ENCODE measurements around the gene ASIC2.

The ASIC2 gene

DNA sequence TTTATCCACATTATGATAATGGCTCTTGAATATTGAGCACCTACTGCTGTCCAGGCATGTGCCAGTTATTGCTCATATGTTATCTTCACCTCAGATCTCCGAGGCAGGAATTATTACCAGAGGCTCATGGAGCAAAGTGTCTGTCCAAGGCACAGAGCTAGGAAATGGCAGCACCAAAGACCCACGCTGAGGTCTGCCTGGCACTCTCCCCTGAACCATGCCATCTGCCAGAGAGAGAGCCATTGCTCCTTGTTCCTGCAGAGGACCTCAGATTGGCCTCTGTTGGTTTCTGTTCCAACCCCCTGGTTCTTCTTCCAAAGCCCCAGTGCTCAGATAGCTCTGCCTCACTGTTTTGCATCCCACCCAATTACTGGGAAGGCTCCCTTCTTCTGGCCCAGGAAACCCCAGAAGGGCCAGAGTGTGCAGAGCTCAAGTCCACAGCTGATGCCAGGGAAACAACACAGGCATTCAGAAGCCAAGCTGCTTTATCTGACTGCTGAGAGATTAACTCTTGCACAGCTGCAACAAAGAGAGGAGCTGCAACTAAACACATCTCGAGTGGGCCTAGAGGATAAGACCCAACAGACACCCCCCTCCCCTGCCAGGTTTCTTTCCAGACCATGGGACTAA lies 5.9 kb downstream of the ASIC2 start:
- ChIA-PET POLR2A (no interaction called here), CTCF (no interaction called here)
- no peak for DNase-seq (ENCODE audit: extremely low spot score)
- TF ChIP-seq BHLHE40 (IDR thresholded peaks at IDR 0.05; ENCODE audit: borderline replicate concordance) (no peak), FOXK2 (IDR thresholded peaks at IDR 0.05) (no peak), L3MBTL2 (conservative IDR thresholded peaks at IDR 0.05) (no peak), FOXA1 (IDR thresholded peaks at IDR 0.05) (no peak), NFRKB (IDR thresholded peaks at IDR 0.05) (no peak), LEF1 (IDR thresholded peaks at IDR 0.05; ENCODE audit: borderline replicate concordance) (no peak), ZNF384 (IDR thresholded peaks at IDR 0.05) (no peak), ELF4 (IDR thresholded peaks at IDR 0.05) (no peak), SUZ12 (IDR thresholded peaks at IDR 0.05) (no peak), CTBP1 (IDR thresholded peaks at IDR 0.05; ENCODE audit: borderline replicate concordance) (no peak), FOXM1 (IDR thresholded peaks at IDR 0.05; ENCODE audit: borderline replicate concordance) (no peak), HDGF (IDR thresholded peaks at IDR 0.05; ENCODE audit: borderline replicate concordance) (no peak), SP1 (IDR thresholded peaks at IDR 0.05) (no peak), TARDBP (IDR thresholded peaks at IDR 0.05) (no peak)
- TF ChIP-seq, protein P1, sequence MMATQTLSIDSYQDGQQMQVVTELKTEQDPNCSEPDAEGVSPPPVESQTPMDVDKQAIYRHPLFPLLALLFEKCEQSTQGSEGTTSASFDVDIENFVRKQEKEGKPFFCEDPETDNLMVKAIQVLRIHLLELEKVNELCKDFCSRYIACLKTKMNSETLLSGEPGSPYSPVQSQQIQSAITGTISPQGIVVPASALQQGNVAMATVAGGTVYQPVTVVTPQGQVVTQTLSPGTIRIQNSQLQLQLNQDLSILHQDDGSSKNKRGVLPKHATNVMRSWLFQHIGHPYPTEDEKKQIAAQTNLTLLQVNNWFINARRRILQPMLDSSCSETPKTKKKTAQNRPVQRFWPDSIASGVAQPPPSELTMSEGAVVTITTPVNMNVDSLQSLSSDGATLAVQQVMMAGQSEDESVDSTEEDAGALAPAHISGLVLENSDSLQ (IDR thresholded peaks at IDR 0.05) = no peak

DNA sequence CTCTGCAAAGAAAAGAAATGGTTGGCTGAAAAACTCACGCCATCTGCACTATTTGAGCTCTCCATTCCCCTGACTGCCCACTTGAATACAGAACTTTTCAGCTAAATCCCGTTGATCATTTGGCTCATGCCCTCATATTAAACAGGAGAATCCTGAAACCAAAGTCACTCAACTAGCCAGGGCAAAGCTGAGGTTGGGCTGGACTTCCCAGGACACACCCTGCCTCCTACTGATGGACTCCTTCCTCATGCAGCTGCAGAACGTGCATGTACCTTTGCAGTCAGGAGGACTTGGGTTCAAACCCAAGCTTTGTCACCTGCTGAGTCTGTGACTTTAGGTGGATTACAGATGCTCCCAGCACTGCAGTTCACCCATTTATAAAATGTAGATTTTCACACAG lies 7.7 kb downstream of the ASIC2 start:
- no peak for TF ChIP-seq LEF1 (IDR thresholded peaks at IDR 0.05; ENCODE audit: borderline replicate concordance)
- DNase-seq (ENCODE audit: extremely low spot score) = no peak
- CTCF ChIA-PET = no interaction called here
- POLR2A ChIA-PET = no interaction called here

DNA sequence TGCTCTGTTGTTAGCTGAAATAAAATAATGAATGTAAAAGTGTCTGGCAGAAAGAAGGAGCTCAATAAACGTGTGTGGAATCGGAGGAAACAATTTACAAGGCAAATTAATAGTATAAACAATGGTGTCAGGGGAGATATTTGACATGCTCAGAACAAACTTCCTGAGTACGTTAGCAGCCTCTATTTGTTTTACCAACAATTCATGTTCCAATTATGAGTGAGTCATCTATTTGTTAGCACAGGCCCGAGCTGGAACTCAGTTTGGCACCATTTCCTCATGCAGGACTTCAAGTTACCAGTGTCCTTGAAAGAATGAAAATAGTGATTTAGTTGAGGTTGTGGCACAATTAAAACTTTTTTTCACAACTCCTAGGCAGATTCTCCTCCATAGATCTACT lies 9.1 kb downstream of the ASIC2 start:
- no peak for DNase-seq (ENCODE audit: extremely low spot score)
- TF ChIP-seq LEF1 (IDR thresholded peaks at IDR 0.05; ENCODE audit: borderline replicate concordance) (no peak), L3MBTL2 (conservative IDR thresholded peaks at IDR 0.05) (no peak)
- TF ChIP-seq, protein P1 (IDR thresholded peaks at IDR 0.05) = no peak
- CTCF ChIA-PET = no interaction called here
- POLR2A ChIA-PET = no interaction called here

DNA sequence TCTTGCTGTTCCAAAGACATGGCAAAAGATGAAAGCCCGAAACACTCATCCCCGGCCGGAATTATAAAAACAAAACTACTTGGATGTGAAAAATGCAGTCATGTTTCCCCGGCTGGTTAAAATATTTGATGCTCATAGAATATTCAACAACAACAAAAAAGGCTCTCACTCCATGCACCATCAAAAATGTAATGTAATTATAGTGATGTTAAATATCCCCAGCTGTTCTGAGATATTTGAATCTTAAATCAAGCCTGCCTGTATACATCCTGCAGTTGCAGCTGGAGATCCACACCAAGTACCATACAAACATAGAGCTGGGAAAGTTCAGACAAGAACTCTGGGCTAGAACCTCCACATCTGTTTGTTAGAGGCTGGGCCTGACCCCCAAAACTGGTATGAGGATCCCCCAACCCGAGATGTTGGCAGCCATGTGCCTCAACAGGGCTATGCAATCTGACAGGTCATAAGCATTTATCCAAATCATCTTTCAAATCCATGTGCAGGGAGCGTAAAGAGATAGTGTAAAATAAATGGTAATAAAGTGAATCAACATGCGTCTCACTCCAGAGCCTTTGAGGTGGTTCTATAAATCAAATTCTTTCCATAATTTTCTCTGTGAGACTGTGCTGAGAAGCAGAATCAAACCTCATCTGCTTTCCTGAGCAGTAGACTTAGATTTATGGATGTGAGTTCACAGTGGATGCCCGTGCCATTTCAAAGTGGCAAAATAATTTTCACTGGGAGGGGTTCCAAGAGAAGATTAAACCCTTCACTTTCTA lies 12.7 kb downstream of the ASIC2 start:
- DNase-seq (ENCODE audit: extremely low spot score) = no peak
- CTCF ChIA-PET = no interaction called here
- POLR2A ChIA-PET = no interaction called here
- TF ChIP-seq NFRKB (IDR thresholded peaks at IDR 0.05) (no peak), CTBP1 (IDR thresholded peaks at IDR 0.05; ENCODE audit: borderline replicate concordance) (no peak), LEF1 (IDR thresholded peaks at IDR 0.05; ENCODE audit: borderline replicate concordance) (no peak), SUZ12 (IDR thresholded peaks at IDR 0.05) (no peak), ARNT (IDR thresholded peaks at IDR 0.05) (no peak), ELF4 (IDR thresholded peaks at IDR 0.05) (no peak)

DNA sequence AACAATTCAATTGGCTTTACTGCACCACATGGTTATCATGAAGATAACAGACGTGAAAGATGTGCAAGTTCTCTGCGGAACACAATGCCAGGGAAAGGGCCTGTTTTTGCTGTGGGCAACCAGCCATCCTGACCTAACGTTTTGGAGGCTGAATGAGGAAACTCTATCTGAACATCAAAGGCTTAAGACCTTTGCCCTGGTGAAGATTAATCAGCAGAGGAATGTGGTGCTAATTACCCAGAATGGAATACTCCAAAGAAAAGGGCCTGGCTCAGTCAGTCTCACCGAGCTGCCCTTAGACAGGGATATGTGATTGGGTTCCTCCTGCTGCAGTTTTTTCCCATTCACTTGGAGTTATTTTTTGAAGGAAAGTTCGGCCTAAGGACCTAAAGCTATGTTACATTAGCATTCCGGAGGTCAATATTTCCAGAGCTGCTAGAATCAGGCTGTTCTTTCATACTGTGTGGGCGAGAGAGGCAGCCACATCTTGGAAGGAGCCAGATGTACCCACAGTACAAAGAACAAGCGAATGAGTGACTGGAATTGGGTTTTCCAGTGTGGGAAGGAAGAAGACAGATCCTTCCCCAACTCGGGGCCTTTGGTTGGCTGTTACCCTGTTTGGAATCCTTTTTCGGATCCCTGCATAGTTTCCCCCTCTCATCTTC lies 15.5 kb downstream of the ASIC2 start:
- TF ChIP-seq SUZ12 (IDR thresholded peaks at IDR 0.05) (no peak), ARNT (IDR thresholded peaks at IDR 0.05) (no peak), HDGF (IDR thresholded peaks at IDR 0.05; ENCODE audit: borderline replicate concordance) (no peak), BHLHE40 (IDR thresholded peaks at IDR 0.05; ENCODE audit: borderline replicate concordance) (no peak), ELF4 (IDR thresholded peaks at IDR 0.05) (no peak), FOXK2 (IDR thresholded peaks at IDR 0.05) (no peak), FOXM1 (IDR thresholded peaks at IDR 0.05; ENCODE audit: borderline replicate concordance) (no peak)
- CTCF ChIA-PET = no interaction called here
- POLR2A ChIA-PET = no interaction called here
- DNase-seq (ENCODE audit: extremely low spot score) = no peak

DNA sequence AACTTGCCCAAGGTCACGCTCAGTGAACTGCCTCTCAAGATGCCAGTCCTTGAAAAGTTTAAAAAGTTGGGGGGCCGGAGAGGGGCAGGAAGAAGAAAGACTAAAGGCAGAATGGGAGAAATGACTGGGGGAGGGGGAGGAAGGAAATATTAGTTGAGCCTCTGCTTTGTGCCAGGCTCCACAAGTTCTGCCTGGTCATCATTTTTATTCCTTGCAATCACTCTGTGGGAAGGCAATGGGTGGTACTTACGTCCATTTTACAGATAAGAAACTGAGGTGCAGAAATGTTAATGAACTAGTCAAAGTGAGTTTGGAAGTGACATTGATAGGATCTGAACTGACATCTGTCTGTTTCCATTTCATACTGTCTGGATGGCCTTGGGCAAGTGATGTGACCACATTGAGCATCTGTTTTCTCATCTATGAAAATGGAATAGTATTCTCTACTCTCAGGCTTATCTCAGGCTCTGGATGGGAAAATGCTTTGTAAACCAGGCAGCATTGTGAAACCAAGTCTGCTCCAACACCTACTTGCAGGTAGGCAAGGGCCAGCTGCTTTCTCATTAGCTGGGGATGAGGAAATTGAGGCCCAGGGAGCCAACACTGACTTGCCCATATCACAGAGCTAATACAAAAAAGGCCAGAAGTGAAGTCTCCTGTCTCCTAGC lies 19.2 kb downstream of the ASIC2 start:
- CTCF ChIA-PET = no interaction called here
- DNase-seq (ENCODE audit: extremely low spot score) = no peak
- TF ChIP-seq LEF1 (IDR thresholded peaks at IDR 0.05; ENCODE audit: borderline replicate concordance) = no peak
- TF ChIP-seq TARDBP (IDR thresholded peaks at IDR 0.05) = no peak
- TF ChIP-seq ARNT (IDR thresholded peaks at IDR 0.05) = no peak
- no peak for TF ChIP-seq BHLHE40 (IDR thresholded peaks at IDR 0.05; ENCODE audit: borderline replicate concordance)
- no peak for TF ChIP-seq FOXM1 (IDR thresholded peaks at IDR 0.05; ENCODE audit: borderline replicate concordance)
- no peak for TF ChIP-seq FOXA1 (IDR thresholded peaks at IDR 0.05)
- TF ChIP-seq FOXK2 (IDR thresholded peaks at IDR 0.05) = no peak
- no peak for TF ChIP-seq NFRKB (IDR thresholded peaks at IDR 0.05)
- TF ChIP-seq ELF4 (IDR thresholded peaks at IDR 0.05) = no peak
- POLR2A ChIA-PET = no interaction called here

DNA sequence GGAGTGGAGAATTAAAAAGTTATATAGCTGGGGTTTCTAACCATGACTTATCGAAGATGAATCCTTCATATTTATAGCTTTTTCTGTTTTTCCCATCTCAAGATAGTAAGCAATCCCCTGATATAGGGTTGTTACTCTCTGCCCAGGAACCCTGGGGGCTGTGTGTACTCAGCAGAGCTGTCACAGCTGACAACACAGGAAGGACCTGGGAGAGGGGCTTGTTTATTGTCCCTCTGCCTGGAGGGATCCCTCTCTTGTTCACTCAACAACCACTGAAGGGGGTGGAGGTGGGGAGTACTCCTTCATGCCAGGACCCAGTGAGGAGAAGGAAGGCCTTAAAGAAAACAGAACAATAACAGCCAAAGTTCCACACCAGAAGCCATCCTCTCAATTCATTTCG lies 19.8 kb downstream of the ASIC2 start:
- POLR2A ChIA-PET = no interaction called here

More for the DNA sequence above, 19.8 kb downstream of the ASIC2 start:
- CTCF ChIA-PET = no interaction called here
- no peak for TF ChIP-seq TARDBP (IDR thresholded peaks at IDR 0.05)
- no peak for TF ChIP-seq SUZ12 (IDR thresholded peaks at IDR 0.05)
- no peak for TF ChIP-seq BHLHE40 (IDR thresholded peaks at IDR 0.05; ENCODE audit: borderline replicate concordance)
- no peak for TF ChIP-seq HDGF (IDR thresholded peaks at IDR 0.05; ENCODE audit: borderline replicate concordance)
- no peak for TF ChIP-seq SP1 (IDR thresholded peaks at IDR 0.05)
- TF ChIP-seq FOXA1 (IDR thresholded peaks at IDR 0.05) = no peak
- no peak for TF ChIP-seq ARNT (IDR thresholded peaks at IDR 0.05)
- no peak for TF ChIP-seq LEF1 (IDR thresholded peaks at IDR 0.05; ENCODE audit: borderline replicate concordance)
- TF ChIP-seq, protein P1 (IDR thresholded peaks at IDR 0.05) = no peak
- TF ChIP-seq FOXM1 (IDR thresholded peaks at IDR 0.05; ENCODE audit: borderline replicate concordance) = no peak
- TF ChIP-seq FOXK2 (IDR thresholded peaks at IDR 0.05) = no peak
- TF ChIP-seq ZNF384 (IDR thresholded peaks at IDR 0.05) = no peak
- TF ChIP-seq CTBP1 (IDR thresholded peaks at IDR 0.05; ENCODE audit: borderline replicate concordance) = no peak
- TF ChIP-seq NFRKB (IDR thresholded peaks at IDR 0.05) = no peak
- no peak for TF ChIP-seq L3MBTL2 (conservative IDR thresholded peaks at IDR 0.05)
- no peak for TF ChIP-seq ELF4 (IDR thresholded peaks at IDR 0.05)
- no peak for DNase-seq (ENCODE audit: extremely low spot score)

All from HEK293T (cell line).